Dendritic cell treated with granulocyte-macrophage colony-stimulating factor and Interleukin-4, amounts not matched to agents 40 ng/mL and 50 ng/mL, for 4 days (primary cell): ENCODE results near the gene TTC28.

Experiments
- H3K27ac Mint-ChIP-seq: one replicate; pipeline ENCODE4 v1.8.0; 2022; ENCODE audit warnings: mild to moderate bottlenecking, mixed read lengths
- H3K27me3 Mint-ChIP-seq: one replicate; pipeline ENCODE4 v1.8.0; 2022; ENCODE audit warnings: mild to moderate bottlenecking, mixed read lengths
- H3K36me3 Mint-ChIP-seq: one replicate; pipeline ENCODE4 v1.8.0; 2022; ENCODE audit warnings: low read depth, mixed read lengths
- H3K4me1 Mint-ChIP-seq: one replicate; pipeline ENCODE4 v1.8.0; 2022; ENCODE audit warnings: low read depth, mixed read lengths
- H3K4me3 Mint-ChIP-seq: one replicate; pipeline ENCODE4 v1.8.0; 2022; ENCODE audit warnings: mild to moderate bottlenecking, moderate library complexity, mixed read lengths
- H3K9me3 Mint-ChIP-seq: one replicate; pipeline ENCODE4 v1.8.0; 2022; ENCODE audit warnings: mixed read lengths
- intact Hi-C: fragments of 100-400 bp; cut with micrococcal nuclease; formaldehyde crosslinking; loops from one replicate; pipeline ENCODE4 v1.15.0; 2022

Gene TTC28

DNA sequence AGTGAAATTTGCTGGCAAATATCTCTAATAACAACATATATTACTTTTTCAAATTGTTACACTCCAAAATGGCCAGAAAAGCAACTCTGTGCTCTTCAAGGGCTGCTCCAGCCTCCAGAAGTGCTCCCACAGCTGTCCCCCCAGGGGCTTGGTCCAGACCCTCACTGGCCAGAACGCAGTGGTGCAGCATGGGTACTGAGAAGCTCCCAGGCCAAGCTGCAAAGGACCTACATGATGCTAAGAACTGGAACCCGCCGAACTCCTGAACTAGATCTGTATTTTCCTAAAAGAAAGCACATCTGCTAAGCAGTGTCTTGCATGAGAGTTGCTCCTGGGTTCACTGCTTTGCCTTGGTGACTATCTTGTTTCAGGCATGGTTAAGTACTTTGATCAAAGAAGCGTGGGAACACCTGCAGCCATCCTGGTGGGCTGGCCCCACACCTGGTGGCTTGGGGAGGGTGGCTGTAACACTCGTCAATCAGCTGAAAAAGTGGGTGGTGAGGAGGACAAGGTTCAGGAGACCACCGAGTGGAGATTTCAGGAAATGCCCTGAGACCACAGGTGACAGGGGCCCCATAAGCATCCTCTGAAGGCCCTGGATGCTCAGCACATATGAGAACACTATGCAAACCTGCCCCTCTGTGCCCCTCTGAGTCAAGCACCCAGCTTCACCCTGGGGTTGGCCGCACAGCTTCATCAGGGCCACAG, 687.9 kb downstream of the TTC28 start:
- H3K9me3 Mint-ChIP-seq = no peaks in the 10 kb centered on the region
- H3K27ac Mint-ChIP-seq = no peak overlapping the region
- H3K4me3 Mint-ChIP-seq = no peak overlapping the region
- H3K27me3 Mint-ChIP-seq = no peaks in the 10 kb centered on the region
- intact Hi-C loops = no loop called here
- peaks cover 12% of the 10 kb centered on the region for H3K4me1 Mint-ChIP-seq
- H3K36me3 Mint-ChIP-seq = no peaks in the 10 kb centered on the region

DNA sequence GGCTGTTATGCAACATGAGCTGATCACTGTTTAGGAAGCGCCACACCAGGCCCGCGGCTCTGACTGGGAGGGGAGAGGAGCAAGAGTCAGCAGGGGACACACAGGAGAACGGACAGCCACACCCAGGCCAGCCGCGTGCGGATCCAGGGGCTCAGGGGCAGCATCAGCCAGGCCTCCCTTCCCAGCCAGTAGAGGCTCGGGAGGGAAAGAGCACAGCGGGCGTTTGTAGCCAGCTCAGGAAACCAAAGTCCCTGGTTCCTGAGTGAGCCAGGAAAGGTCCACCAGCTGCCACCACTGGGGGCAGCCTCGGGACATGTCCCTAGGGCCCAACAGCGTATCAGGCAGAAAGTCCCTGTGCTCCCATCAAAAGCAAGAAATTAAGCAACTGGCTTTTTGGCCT, 688.8 kb downstream of the TTC28 start:
- no peaks in the 10 kb centered on the region for H3K9me3 Mint-ChIP-seq
- no peaks in the 10 kb centered on the region for H3K36me3 Mint-ChIP-seq
- H3K4me3 Mint-ChIP-seq = no peak overlapping the region
- no peak overlapping the region for H3K27ac Mint-ChIP-seq
- intact Hi-C loops = no loop called here
- no peaks in the 10 kb centered on the region for H3K27me3 Mint-ChIP-seq
- peaks cover 12% of the 10 kb centered on the region for H3K4me1 Mint-ChIP-seq

DNA sequence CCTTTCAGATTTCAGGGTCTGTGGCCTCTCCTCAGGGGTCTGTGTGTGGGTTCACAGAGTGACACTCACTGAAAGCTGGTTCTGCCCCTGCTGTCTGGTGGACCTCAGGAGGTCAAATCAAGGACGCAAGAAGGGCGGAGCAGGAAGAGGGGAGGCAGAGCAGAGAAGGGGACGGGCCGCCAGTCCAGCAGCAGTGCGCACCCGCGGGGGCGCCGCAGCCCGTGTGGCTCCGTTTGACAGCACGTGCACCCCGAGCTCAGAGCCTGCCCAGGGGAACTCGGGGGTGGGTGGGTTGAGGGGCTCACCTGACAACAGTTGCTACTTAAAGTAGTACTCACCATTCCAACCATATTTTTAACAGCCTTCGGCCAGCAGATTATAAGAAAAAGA, 689.2 kb downstream of the TTC28 start:
- no peak overlapping the region for H3K27ac Mint-ChIP-seq
- H3K4me1 Mint-ChIP-seq = peaks cover 12% of the 10 kb centered on the region
- no peak overlapping the region for H3K4me3 Mint-ChIP-seq
- H3K36me3 Mint-ChIP-seq = no peaks in the 10 kb centered on the region
- no peaks in the 10 kb centered on the region for H3K9me3 Mint-ChIP-seq
- intact Hi-C loops = no loop called here
- no peaks in the 10 kb centered on the region for H3K27me3 Mint-ChIP-seq

DNA sequence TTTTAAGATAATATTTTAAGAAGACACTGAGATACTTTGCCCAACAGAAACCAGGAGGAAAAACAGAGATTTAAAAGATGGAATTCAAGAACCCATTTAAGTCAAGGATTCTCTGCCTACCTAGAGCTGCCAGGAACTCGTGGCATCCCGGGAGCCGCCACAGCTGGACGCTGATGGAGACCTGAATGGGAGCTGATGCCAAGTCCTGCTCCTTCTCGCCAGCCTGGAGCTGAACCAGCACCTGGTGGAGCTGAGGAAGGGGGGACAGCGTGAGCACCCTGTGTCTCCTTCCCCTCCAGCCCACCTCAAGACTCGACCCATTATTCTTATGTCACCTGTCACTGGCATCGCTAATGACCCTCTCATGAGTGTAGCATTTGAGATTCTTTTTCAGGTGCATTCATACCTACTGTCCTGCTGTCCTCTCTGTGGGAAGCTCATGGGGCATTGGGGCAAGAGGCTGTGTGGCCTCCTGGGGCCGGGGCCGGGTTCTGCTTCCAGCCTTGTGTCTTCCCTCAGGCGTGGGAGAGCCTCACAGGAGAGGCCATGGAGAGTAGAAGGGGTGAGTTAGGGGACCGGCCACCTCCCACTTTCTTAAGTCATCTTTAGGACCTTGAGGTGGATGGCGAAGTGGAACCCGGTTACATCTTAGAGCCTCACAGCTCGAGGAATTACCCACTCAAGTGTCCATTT, 689.7 kb downstream of the TTC28 start:
- no peak overlapping the region for H3K4me3 Mint-ChIP-seq
- H3K27ac Mint-ChIP-seq = no peak overlapping the region
- no peaks in the 10 kb centered on the region for H3K27me3 Mint-ChIP-seq

DNA sequence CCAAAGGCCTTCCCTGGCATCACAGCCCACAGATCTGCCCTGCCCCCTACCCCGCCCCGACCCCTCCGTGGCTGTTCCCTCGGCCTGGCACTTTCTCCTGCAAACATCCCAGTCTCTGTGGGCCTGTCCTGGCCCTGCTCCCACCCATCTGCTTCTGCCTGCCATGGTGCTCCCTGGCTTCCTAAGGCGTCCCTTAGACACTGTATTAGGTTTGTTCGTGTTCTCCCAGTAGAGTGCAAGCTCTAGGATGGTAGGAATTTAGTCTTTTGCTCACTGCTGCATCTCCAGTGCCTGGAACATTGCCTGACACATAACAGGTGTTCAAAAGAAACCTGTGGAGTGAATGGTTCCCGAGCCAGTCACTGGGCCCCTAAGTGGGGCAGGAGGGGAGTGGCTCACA, 690.9 kb downstream of the TTC28 start:
- no peak overlapping the region for H3K27ac Mint-ChIP-seq

More for the DNA sequence above, 689.7 kb downstream of the TTC28 start:
- H3K36me3 Mint-ChIP-seq = no peaks in the 10 kb centered on the region
- peaks cover 7% of the 10 kb centered on the region for H3K4me1 Mint-ChIP-seq
- no peaks in the 10 kb centered on the region for H3K9me3 Mint-ChIP-seq
- intact Hi-C loops = no loop called here

DNA sequence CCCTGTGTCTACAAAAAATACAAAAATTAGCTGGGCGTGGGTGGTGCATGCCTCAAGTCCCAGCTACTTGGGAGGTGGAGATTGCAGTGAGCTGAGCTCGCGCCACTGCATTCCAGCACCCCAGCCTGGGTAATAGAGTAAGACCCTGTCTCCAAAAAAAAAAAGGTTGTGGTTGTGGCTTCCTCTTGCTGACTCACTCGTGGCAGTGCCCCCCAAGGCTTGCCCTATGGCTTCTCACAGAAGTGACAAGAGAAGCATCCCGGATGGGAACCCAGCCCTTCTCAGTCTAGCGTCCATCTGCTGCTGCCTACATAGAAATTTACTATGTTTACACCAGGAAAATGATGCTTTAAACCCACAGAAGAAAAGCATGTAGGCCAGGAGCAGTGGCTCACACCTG, 692.1 kb downstream of the TTC28 start:
- Mint-ChIP-seq H3K27me3 (no peaks in the 10 kb centered on the region), H3K4me3 (no peak overlapping the region), H3K9me3 (no peaks in the 10 kb centered on the region), H3K27ac (no peak overlapping the region), H3K36me3 (no peaks in the 10 kb centered on the region), H3K4me1 (no peaks in the 10 kb centered on the region)
- intact Hi-C loops = no loop called here

More for the DNA sequence above, 690.9 kb downstream of the TTC28 start:
- Mint-ChIP-seq H3K4me3 (no peak overlapping the region), H3K4me1 (no peaks in the 10 kb centered on the region), H3K9me3 (no peaks in the 10 kb centered on the region), H3K27me3 (no peaks in the 10 kb centered on the region), H3K36me3 (no peaks in the 10 kb centered on the region)
- intact Hi-C loops = no loop called here

DNA sequence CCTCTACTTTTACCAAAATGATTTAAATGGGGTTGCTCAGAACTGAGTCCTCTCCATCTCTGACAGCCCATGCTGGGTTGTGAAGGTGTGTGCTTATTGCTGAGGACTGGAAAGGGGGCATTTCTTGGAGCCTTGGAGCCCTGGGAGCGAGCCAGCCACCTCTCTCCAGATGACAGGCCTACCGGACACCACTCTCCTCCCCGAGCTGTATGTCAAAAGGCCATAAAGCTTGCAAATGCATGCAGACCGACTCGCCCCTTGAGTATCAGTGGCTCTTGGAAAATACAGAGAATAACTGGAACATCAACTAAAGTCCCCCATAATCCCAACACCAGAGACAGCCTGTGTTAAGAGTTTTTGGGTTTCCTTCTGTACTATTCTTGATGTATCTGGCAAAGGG, 692.7 kb downstream of the TTC28 start:
- H3K4me3 Mint-ChIP-seq = no peak overlapping the region
- intact Hi-C loops = no loop called here
- H3K27me3 Mint-ChIP-seq = no peaks in the 10 kb centered on the region
- no peak overlapping the region for H3K27ac Mint-ChIP-seq
- H3K9me3 Mint-ChIP-seq = no peaks in the 10 kb centered on the region
- H3K36me3 Mint-ChIP-seq = no peaks in the 10 kb centered on the region
- no peaks in the 10 kb centered on the region for H3K4me1 Mint-ChIP-seq

DNA sequence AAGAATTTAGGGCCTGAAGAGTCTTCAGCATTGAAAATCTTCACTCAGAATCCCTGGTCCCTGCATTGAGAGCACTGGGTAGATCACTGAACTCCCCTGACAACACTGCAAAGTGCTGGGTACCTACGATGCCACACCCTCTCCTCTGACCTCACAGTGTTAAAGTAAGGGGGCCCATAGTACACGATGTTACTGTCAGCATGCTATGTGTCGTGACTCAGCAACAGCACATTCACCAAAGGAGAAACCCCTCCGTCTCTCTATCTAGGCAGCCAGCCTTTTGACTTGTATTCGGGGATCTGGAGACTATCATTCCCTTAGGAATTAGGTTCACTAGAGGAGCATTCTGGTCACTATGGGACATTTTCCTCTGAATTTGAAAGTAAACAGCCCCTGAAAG, 693.2 kb downstream of the TTC28 start:
- no peaks in the 10 kb centered on the region for H3K27me3 Mint-ChIP-seq

DNA sequence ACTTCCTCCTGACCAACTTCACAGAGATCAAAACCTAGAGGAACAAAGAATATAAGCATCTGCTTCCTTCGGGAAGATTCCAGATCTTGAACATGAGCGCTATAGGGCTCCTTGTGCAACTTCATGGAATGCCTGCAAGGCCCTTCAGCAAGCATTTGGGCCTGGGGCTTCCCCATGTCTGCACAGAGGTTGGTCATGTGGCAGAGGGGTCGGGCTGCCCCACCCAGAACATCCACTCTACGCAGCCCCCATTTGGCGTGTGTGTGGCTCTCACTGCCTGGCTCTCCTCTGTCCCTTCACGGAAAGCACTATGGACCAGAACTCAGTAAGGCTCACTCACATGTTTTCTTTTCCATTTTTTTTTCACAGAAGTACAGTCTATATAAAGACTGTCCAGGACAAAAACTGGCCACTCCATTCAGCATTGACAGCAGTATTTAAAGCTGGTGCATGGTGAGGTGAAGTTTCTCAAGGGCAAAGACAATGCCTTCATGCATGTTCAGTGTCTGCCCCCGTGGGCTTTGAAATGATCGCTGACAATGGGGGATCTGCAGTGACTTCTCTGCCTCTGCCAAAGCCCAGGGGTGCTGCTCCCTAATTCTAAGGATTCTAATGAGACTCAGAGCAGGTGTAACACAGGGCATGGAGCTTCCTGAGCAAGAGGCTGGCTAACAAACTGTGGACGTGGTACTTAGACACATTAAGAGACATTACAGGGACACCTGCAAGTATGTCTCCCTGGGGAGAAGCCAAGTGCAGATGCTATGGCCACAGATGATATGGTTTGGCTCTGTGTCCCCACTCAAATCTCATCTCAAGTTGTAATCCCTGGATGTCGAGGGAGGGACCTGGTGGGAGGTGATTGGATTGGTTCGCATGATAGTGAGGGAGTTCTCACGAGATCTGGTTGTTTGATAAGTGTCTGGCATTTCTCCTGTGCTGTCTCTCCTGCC, 694.0 kb downstream of the TTC28 start:
- intact Hi-C loops = no loop called here
- no peaks in the 10 kb centered on the region for H3K27me3 Mint-ChIP-seq
- no peak overlapping the region for H3K4me3 Mint-ChIP-seq
- H3K36me3 Mint-ChIP-seq = no peaks in the 10 kb centered on the region
- H3K9me3 Mint-ChIP-seq = no peaks in the 10 kb centered on the region
- no peak overlapping the region for H3K27ac Mint-ChIP-seq
- H3K4me1 Mint-ChIP-seq = no peaks in the 10 kb centered on the region

More for the DNA sequence above, 693.2 kb downstream of the TTC28 start:
- no peak overlapping the region for H3K27ac Mint-ChIP-seq
- H3K9me3 Mint-ChIP-seq = no peaks in the 10 kb centered on the region
- no peak overlapping the region for H3K4me3 Mint-ChIP-seq
- intact Hi-C loops = no loop called here
- H3K4me1 Mint-ChIP-seq = no peaks in the 10 kb centered on the region
- no peaks in the 10 kb centered on the region for H3K36me3 Mint-ChIP-seq

DNA sequence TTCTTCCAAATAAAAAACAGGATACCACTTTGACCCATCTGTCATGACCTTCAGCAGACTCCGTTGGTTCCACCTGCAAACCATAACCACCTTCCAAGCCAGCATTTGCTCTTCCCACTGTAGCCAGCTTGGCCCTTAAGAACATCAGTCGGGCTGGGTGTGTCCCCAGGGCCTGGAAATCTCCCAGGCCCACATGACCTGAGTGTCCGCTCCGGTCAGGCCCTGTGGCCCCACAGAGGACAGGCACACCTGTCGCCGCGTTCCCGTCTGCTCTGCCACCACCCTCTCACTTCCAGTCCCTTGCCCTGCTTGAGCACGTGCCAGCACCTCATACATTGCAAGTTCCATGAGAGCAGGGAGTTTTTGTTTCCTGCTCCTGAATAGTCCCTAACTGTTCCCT, 694.9 kb downstream of the TTC28 start:
- no peak overlapping the region for H3K27ac Mint-ChIP-seq
- no peaks in the 10 kb centered on the region for H3K9me3 Mint-ChIP-seq
- intact Hi-C loops = no loop called here
- no peaks in the 10 kb centered on the region for H3K4me1 Mint-ChIP-seq
- H3K4me3 Mint-ChIP-seq = no peak overlapping the region
- H3K27me3 Mint-ChIP-seq = no peaks in the 10 kb centered on the region
- no peaks in the 10 kb centered on the region for H3K36me3 Mint-ChIP-seq

DNA sequence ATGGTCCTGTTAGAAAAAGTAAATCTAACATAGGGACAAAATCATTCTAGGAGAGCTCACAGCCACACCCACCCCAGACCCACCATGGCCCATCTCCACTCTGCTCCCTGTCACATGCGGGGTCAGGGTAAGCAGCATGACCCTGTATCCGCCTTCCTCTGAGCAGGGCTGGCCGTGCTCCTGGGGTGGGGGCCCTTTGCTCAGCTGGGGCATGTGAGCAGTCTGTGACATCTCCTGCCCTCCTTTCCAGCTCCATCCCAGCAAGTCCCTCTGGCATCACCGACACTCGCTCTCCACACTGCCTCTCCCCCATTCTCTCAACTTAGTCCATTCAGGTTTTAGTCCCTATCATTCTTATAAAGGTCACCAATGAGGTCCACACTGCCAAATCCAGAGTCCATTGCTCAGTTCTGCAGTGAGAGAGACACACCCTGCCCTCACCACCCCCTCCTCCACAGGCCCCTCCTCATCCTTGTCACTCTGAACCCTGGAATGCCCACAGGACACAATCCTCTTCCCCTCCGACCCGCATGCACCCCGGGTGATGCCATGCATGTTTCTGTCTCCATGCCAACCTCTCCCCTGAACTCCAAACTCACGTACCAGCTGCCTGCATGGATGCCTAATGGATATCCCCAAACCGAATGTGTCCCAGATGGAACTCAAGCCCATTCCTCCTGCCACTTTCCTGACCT, 695.5 kb downstream of the TTC28 start:
- Mint-ChIP-seq H3K36me3 (no peaks in the 10 kb centered on the region), H3K27me3 (no peaks in the 10 kb centered on the region), H3K4me3 (no peak overlapping the region), H3K27ac (no peak overlapping the region), H3K9me3 (no peaks in the 10 kb centered on the region), H3K4me1 (no peaks in the 10 kb centered on the region)
- intact Hi-C loops = no loop called here

DNA sequence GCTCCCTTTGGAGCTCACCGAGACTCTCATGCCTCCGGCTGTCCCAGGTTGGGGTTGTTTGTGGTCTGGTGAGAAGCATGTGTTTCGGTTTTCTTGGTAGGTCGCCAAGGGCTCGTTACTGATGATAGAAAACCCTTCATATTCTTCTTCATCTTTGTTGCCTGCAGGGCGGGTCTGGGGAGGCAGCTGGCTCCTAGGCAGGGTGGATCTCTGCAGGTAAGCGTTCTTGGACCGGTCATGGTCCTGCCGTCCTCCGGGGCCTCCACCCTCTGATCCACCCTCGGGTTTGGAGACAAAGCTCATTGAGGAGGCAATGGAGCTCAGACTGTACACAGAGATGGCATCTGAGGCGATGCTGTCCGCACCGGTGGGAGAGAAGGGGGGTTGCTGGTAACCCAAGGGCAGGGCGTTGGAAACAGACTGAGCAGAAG, 696.3 kb downstream of the TTC28 start:
- Mint-ChIP-seq H3K27ac (no peak overlapping the region), H3K4me3 (no peak overlapping the region), H3K9me3 (no peaks in the 10 kb centered on the region), H3K36me3 (no peaks in the 10 kb centered on the region), H3K27me3 (no peaks in the 10 kb centered on the region), H3K4me1 (no peaks in the 10 kb centered on the region)
- intact Hi-C loops = no loop called here

DNA sequence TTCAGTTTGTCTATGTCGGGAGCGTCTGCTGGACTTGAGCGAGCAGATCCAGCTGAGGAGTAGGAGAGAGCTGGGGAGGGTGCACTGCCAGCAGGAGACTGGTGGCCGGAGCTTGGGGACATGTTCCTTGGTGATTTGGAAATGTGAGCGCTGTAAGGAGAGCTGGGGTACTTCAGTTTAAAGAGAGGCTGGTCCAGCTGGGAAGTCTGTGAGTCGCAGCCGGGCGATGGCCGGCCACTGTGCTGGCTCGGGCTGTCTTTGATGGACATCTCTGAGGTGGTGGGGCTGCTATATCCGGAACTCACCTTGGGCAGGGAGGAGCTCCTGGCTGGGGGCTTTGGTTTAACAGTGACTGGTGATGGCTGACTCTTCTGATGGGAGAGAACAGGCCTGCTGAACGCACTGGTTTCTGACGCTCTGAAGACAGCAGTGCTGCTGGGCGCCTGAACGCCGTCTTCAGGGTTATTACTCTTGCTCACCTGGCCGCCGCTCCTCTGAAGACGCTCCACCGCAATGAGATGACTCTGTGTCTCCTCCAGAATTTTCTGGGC, 696.9 kb downstream of the TTC28 start:
- Mint-ChIP-seq H3K36me3 (no peaks in the 10 kb centered on the region), H3K9me3 (no peaks in the 10 kb centered on the region), H3K27me3 (no peaks in the 10 kb centered on the region), H3K4me3 (no peak overlapping the region), H3K4me1 (no peaks in the 10 kb centered on the region), H3K27ac (no peak overlapping the region)
- intact Hi-C loops = no loop called here
